ENCODE data around the gene TMED4.

GRCh38 chr7:44622342-44623151 lies 40.5 kb upstream of the TMED4 start:
- TF ChIP-seq CTCF (IDR thresholded peaks at IDR 0.05; ENCODE audit: extremely low read depth in 1 of 2, insufficient read depth in 1 of 2, low read depth in 1 of 2, low read length in 2 of 2) (no peak), POLR2AphosphoS5 (IDR thresholded peaks at IDR 0.05; ENCODE audit: insufficient read depth, low read depth, low read length) (no peak), EZH2 (IDR thresholded peaks at IDR 0.05; ENCODE audit: borderline replicate concordance, low read depth, low read length, severe bottlenecking) (no peak), POLR2A (IDR thresholded peaks at IDR 0.05; ENCODE audit: low read depth, low read length) (no peak), JUN (IDR thresholded peaks at IDR 0.05; ENCODE audit: borderline replicate concordance, insufficient read depth, insufficient read length, low read depth) (no peak)
